C4-2B (cell line): ENCODE measurements around the gene ERC1.

ENCODE experiments used
- CTCF ChIP-seq: fragments of 450-650 bp; conservative IDR thresholded peaks from 2 replicates; pipeline ENCODE4 v1.5.1; 2017; ENCODE audit warnings: mild to moderate bottlenecking
- ZFX ChIP-seq: fragments of 450-650 bp; IDR thresholded peaks from 2 replicates; pipeline ENCODE4 v1.6.1; 2017

DNA sequence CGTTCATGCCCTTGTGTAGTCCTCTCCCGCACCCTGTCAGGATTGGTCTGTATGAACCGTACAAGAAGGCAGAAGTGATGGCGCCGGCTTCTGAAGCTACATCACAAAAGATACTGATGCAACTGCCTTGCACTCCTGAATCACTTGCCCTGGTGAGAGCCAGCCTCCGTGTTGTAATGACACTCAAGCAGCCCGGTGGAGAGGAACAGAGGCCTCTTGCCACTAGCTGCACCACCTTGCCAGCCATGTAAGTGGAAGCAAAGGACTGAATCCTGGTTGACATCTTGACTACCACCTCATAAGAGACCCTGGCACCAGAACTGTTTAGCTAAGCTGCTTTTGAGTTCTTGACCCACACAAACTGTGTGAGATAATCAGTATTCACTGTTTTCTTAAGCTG lies 266.0 kb downstream of the ERC1 start:
- TF ChIP-seq CTCF = no peak
- TF ChIP-seq ZFX = no peak
